Calu3 (cell line): Measurements from ENCODE around the gene CDC42EP5. TPM values are rescaled to one million over a fixed set of nuclear protein-coding genes. Genes with fewer than 3 reads are reported as not detected.

Experiments used
- Bru-seq: library from RNA; stranded (reverse); fragments of 400-500 nt; gene quantifications from one replicate; lab custom pipeline; 2021; lab: Mats Ljungman, UMichigan
- BruChase-seq, 2 experiments: library from RNA; stranded (reverse); fragments of 400-500 nt; gene quantifications; one replicate each; lab custom pipeline; 2021; lab: Mats Ljungman, UMichigan
- BruUV-seq: library from RNA; stranded (reverse); fragments of 400-500 nt; replicated peaks from 2 replicates; lab custom pipeline; 2021; lab: Mats Ljungman, UMichigan
- CTCF ChIA-PET: fragments of 300-600 bp; sonication (Branson Sonifier 250); formaldehyde crosslinking; loops from one replicate; lab custom pipeline; 2022; ENCODE audit warnings: antibody characterized with exemption; lab: Charles Lee
- DNase-seq: peaks from one replicate; pipeline ENCODE4 v3.0.0; 2022
- H3K27ac Mint-ChIP-seq: one replicate; pipeline ENCODE4 v1.8.0; 2022; ENCODE audit warnings: mixed read lengths; ENCODE audit not compliant: unreplicated experiment
- H3K27me3 Mint-ChIP-seq: one replicate; pipeline ENCODE4 v1.8.0; 2022; ENCODE audit warnings: mixed read lengths; ENCODE audit not compliant: unreplicated experiment
- H3K36me3 Mint-ChIP-seq: one replicate; pipeline ENCODE4 v1.8.0; 2022; ENCODE audit warnings: mild to moderate bottlenecking, moderate library complexity, mixed read lengths; ENCODE audit not compliant: insufficient read depth, unreplicated experiment
- H3K4me1 Mint-ChIP-seq: one replicate; pipeline ENCODE4 v1.8.0; 2022; ENCODE audit warnings: mild to moderate bottlenecking, low read depth, mixed read lengths; ENCODE audit not compliant: unreplicated experiment
- H3K4me3 Mint-ChIP-seq: one replicate; pipeline ENCODE4 v1.8.0; 2022; ENCODE audit warnings: mild to moderate bottlenecking, low read depth, moderate library complexity, mixed read lengths; ENCODE audit not compliant: unreplicated experiment
- H3K9me3 Mint-ChIP-seq: one replicate; pipeline ENCODE4 v1.8.0; 2022; ENCODE audit warnings: low read depth, mixed read lengths; ENCODE audit not compliant: unreplicated experiment
- CTCF ChIP-seq: fragments of 200-600 bp; IDR thresholded peaks from one replicate; pipeline ENCODE4 v1.8.0; 2022; ENCODE audit warnings: antibody characterized with exemption; ENCODE audit not compliant: unreplicated experiment
- intact Hi-C: fragments of 100-400 bp; cut with micrococcal nuclease; formaldehyde crosslinking; loops from one replicate; pipeline ENCODE4 v1.10.0; 2022; ENCODE audit not compliant: unreplicated experiment
- long read RNA-seq: library from polyadenylated mRNA; stranded (forward); transcript quantifications from one replicate; pipeline ENCODE4 v2.0.0, GENCODE V29; 2022
- total RNA-seq: library from RNA; stranded (reverse); gene quantifications from 2 replicates; pipeline ENCODE4 v1.2.3, GENCODE V29; 2022

The CDC42EP5 gene, protein sequence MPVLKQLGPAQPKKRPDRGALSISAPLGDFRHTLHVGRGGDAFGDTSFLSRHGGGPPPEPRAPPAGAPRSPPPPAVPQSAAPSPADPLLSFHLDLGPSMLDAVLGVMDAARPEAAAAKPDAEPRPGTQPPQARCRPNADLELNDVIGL
- 12.9 and 19.7 TPM in 2 replicates for total RNA-seq
- Bru-seq, nascent RNA: percentile 55 among the genes with signal in this experiment
- percentile 55 among the genes with signal in this experiment for BruChase-seq, experiment 1, labeled RNA remaining after a 6-hour chase
- BruChase-seq, experiment 2, labeled RNA remaining after a 2-hour chase: percentile 63 among the genes with signal in this experiment
- long read RNA-seq, transcript CDC42EP5-201 (3 exons, 864 nt): major isoform, 6 of 16 reads
- long read RNA-seq, partial matches to known transcripts: 10 of 16 reads
- long read RNA-seq, other reads (novel, unspliced or antisense): 0 of 16 reads

DNA sequence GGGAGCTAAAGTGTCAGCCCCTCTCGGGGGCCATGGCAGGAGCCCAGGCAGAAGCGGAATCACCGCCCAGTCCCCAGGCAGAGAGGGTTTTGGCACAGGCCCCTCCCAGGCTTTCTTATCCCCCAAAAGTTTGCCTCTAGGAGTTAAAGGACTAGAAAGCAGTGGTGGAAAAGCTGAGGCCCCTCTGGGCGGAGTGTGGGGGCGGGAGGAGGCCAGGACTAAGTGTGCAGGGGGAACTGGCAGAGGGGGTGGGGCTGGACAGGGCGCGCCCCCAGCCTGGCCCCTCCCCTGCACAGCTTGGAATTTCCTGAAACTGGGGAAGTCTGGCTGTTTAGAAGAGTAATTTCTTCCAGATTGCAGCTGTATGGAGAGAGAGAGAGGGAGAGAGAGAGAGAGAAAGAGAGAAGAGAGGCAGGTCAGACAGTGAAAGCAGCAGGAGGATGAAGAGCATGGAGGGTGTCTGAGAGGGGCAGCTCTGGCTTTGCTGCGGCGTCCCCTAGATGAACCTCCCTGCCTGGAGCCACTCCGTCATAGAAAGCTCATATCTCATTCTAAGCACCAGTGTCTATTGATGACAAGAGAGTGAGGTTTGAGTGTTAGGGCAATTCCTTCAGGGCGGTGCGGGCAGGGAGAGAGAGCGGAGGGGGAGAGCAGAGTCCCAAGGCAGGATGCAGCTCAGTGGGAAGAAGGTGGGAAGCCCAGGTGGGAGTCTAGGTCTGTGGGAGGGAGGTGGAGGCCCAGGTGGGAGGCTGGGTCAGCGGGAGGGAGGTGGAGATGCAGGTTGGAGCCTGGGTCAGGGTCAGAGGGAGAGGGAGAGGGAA lies at the start of gene CDC42EP5:
Gene CDC42EP5 (minus strand): TSS at position 226 of the 821 bp plus-strand sequence. CDS start 7,749 bp downstream, outside the sequence.
- BruUV-seq: no TSS peak
- DNase-seq: peak; percentile 66
- CTCF ChIA-PET: interaction anchor here (0.5 to 1.2 kb wide), 5 partner anchors 8 to 864 kb away, joined by 3 read pairs; no protein-coding TSS in a partner anchor

GRCh38 chr19:54521860-54522513 lies 48.9 kb upstream of the CDC42EP5 start:
- intact Hi-C loops: no loop called here
- H3K9me3 Mint-ChIP-seq: peaks cover 3% of the 10 kb centered on the region
- no peak overlapping the region for H3K4me3 Mint-ChIP-seq
- H3K27ac Mint-ChIP-seq: no peak overlapping the region
- H3K27me3 Mint-ChIP-seq: peaks cover 84% of the 10 kb centered on the region
- H3K4me1 Mint-ChIP-seq: no peaks in the 10 kb centered on the region
- no peaks in the 10 kb centered on the region for H3K36me3 Mint-ChIP-seq
- BruUV-seq: no TSS peak
- CTCF ChIA-PET: interaction anchor here (0.7 kb wide), 1 partner anchor 473 kb away, joined by 3 read pairs; no protein-coding TSS in a partner anchor
- no peak for TF ChIP-seq CTCF
- no peak for DNase-seq

More for the DNA sequence above, at the start of gene CDC42EP5:
- Mint-ChIP-seq H3K27me3 (peaks cover 42% of the 10 kb centered on the region), H3K27ac (peak within 1 kb of the TSS; percentile 42), H3K4me3 (peak within 1 kb of the TSS; percentile 26), H3K4me1 (peaks cover 39% of the 10 kb centered on the region), H3K36me3 (peaks cover 12% of the 10 kb centered on the region), H3K9me3 (no peaks in the 10 kb centered on the region)
- TF ChIP-seq CTCF: no peak
- intact Hi-C loops: no loop called here

- H3K9me3 Mint-ChIP-seq: peaks cover 3% of the 10 kb centered on the region
- H3K36me3 Mint-ChIP-seq: no peaks in the 10 kb centered on the region
- DNase-seq: no peak
- H3K4me3 Mint-ChIP-seq: no peak overlapping the region
- no TSS peak for BruUV-seq
- TF ChIP-seq CTCF: no peak
- CTCF ChIA-PET: no interaction called here
- intact Hi-C loops: no loop called here
- H3K27me3 Mint-ChIP-seq: peaks cover 82% of the 10 kb centered on the region
- H3K27ac Mint-ChIP-seq: no peak overlapping the region
- H3K4me1 Mint-ChIP-seq: no peaks in the 10 kb centered on the region
These were observed 48.1 kb upstream of the CDC42EP5 start for GRCh38 chr19:54521022-54521859.
